OCI-M2 (cell line): Measurements from ENCODE around the gene KLHL25.
"Not testable (repeated sequence)": the region's sequence is repeated elsewhere in the genome, so short reads cannot be mapped to it uniquely, and the experiment has no call there.

Source experiments
- DNase-seq: peaks from one replicate; lab custom pipeline; 2025; ENCODE audit not compliant: unreplicated experiment; lab: John Stamatoyannopoulos, UW

The KLHL25 gene

GRCh38 chr15:85794598-85795336 is at the start of gene KLHL25:
TSS of gene KLHL25 (minus strand) at chr15:85794925. CDS start at chr15:85769810, 25,115 bp downstream.
- DNase-seq, result peak; percentile 16

GRCh38 chr15:85840802-85841152 is 46.1 kb upstream of the KLHL25 start:
- DNase-seq, result no peak

GRCh38 chr15:85840079-85840801 is 45.5 kb upstream of the KLHL25 start:
- DNase-seq, result peak; percentile 24

GRCh38 chr15:85839643-85840042 is 44.9 kb upstream of the KLHL25 start:
- no peak for DNase-seq

GRCh38 chr15:85838655-85839054 is 43.9 kb upstream of the KLHL25 start:
- no peak for DNase-seq

GRCh38 chr15:85837881-85838280 is 43.2 kb upstream of the KLHL25 start:
- DNase-seq, result no peak

GRCh38 chr15:85837011-85837433 is 42.3 kb upstream of the KLHL25 start:
- no peak for DNase-seq

- DNase-seq, result no peak
These were observed 39.9 kb upstream of the KLHL25 start for GRCh38 chr15:85834651-85835050.

GRCh38 chr15:85832394-85832793 is 37.7 kb upstream of the KLHL25 start:
- no peak for DNase-seq

- DNase-seq, result no peak
These were observed 36.8 kb upstream of the KLHL25 start for GRCh38 chr15:85831415-85832113.

- not testable (repeated sequence) for DNase-seq
These were observed 35.0 kb upstream of the KLHL25 start for GRCh38 chr15:85829754-85830153.

- no peak for DNase-seq
These were observed 34.1 kb upstream of the KLHL25 start for GRCh38 chr15:85828874-85829273.

- no peak for DNase-seq
These were observed 33.4 kb upstream of the KLHL25 start for GRCh38 chr15:85828126-85828525.

- no peak for DNase-seq
These were observed 32.2 kb upstream of the KLHL25 start for GRCh38 chr15:85826756-85827515.

- DNase-seq, result no peak
These were observed 31.0 kb upstream of the KLHL25 start for GRCh38 chr15:85825719-85826118.

- DNase-seq, result no peak
These were observed 30.4 kb upstream of the KLHL25 start for GRCh38 chr15:85825118-85825517.

GRCh38 chr15:85821545-85821944 is 26.8 kb upstream of the KLHL25 start:
- no peak for DNase-seq

- DNase-seq, result no peak
These were observed 25.2 kb upstream of the KLHL25 start for GRCh38 chr15:85819938-85820337.

- no peak for DNase-seq
These were observed 18.5 kb upstream of the KLHL25 start for GRCh38 chr15:85813234-85813633.

- no peak for DNase-seq
These were observed 15.3 kb upstream of the KLHL25 start for GRCh38 chr15:85810075-85810474.

- DNase-seq, result no peak
These were observed 10.7 kb upstream of the KLHL25 start for GRCh38 chr15:85805420-85805819.
